Measurements from ENCODE around the gene AGBL4.

Gene AGBL4

GRCh38 chr1:48876330-48876785 lies 1147.4 kb downstream of the AGBL4 start:
- no peak for DNase-seq

- no peak for DNase-seq
These were observed 1148.0 kb downstream of the AGBL4 start for GRCh38 chr1:48875552-48876329.

- no peak for DNase-seq
These were observed 1149.8 kb downstream of the AGBL4 start for GRCh38 chr1:48873944-48874343.

DNA sequence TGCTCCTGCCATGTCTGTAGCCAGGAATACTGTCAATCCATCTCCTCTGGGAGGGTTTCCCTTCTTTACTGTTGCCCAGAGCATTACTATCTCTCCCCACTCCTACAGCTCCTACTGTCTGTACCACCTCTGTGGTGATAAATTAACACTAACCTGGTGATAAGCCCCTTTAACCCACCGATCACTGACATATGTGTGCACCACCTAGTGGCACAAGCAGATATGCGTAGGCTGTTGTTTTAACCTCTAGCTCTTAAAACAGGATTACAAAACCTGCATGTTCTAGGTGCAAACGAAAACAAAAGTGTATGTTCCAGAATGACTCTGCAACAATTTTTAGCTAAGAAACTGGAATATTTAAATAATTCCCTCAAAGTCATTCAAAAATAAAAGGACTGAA lies 1153.2 kb downstream of the AGBL4 start:
- DNase-seq = peak in 1 of 2 experiments; percentile 36

DNA sequence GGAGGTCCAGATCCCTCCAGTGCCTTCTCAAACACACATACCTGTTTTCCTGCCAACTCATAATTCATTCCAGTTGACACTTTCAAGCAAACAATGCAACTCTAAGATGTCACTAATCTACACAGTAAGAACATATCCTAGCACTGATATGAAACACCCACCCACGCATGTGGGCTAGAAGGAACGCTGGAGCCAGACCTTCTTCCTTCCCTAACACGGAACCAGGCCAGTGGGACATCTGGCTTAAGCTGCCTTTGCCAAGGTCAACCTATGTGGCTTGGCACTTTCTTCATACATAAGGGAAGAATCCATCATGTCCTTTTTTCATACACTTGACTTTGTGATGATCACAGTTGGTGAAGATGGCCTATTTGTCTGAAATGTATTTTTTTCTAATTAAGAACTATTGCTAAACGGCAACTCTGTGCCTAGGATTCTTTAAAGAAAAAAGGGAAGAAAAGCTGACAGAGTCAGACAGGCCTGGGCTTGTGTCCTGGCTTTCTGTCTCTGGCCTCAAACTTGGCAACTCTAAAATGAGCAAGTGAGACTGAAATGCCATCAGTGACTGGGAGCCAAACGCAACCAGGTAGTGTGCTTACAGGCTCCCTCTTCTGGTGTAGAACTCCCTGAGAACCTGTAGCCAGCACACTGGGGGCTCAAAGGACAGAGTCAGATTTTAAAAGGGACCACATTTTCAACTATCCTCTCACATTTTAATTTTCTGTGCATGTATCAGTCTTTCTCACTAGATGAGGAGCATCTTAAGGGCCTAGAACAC lies 1154.4 kb downstream of the AGBL4 start:
- peak in 1 of 2 experiments; percentile 38 for DNase-seq

GRCh38 chr1:48864913-48865312 lies 1158.8 kb downstream of the AGBL4 start:
- DNase-seq = no peak

- DNase-seq = peak in 1 of 2 experiments; percentile 32
These were observed 1164.3 kb downstream of the AGBL4 start for GRCh38 chr1:48859456-48859855.

GRCh38 chr1:48858200-48858920 lies 1165.4 kb downstream of the AGBL4 start:
- DNase-seq = no peak

- peak; percentile 15 to 78 for DNase-seq
These were observed 1170.7 kb downstream of the AGBL4 start for GRCh38 chr1:48853006-48853405.

DNA sequence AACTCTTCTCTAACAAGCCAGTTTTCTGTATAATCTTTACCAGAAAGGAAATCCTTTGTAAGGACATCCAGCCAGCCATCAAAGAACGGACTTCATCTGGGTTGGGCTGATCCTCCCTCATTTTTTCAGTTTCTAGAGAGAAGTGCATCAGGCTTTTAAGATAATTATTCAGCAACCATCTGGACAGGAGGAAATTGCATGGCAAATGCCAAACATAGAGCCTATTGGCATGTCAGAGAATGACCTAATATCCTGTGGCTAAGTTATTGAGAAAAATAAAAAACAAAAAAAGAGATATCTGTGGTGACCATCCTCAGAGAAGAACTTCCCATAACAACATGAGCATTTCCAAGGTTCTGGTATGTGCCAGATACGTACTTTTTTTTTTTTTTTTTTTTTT lies 1172.1 kb downstream of the AGBL4 start:
- DNase-seq = peak; percentile 2 to 55

GRCh38 chr1:48848035-48848434 lies 1175.7 kb downstream of the AGBL4 start:
- DNase-seq = no peak

DNA sequence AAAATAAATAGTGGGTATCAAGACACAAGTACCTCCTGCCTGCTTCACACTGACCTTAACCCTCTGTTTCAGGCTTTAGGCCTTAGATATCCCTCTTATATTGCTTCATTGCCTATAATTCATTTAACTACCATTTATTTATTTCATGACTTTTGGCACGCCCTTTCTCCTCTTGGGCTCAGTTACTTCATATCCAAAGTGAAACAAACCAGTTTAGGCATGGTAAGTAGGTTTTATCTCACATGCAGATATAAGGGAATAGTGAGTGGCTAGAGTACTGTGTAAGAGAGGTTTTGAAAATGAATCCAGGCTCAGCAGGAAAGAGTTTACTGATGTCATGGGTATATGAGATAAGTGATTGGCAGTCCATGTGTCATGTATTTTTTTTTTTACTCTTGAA lies 1177.3 kb downstream of the AGBL4 start:
- DNase-seq = no peak

GRCh38 chr1:48844187-48844586 lies 1179.6 kb downstream of the AGBL4 start:
- no peak for DNase-seq

DNA sequence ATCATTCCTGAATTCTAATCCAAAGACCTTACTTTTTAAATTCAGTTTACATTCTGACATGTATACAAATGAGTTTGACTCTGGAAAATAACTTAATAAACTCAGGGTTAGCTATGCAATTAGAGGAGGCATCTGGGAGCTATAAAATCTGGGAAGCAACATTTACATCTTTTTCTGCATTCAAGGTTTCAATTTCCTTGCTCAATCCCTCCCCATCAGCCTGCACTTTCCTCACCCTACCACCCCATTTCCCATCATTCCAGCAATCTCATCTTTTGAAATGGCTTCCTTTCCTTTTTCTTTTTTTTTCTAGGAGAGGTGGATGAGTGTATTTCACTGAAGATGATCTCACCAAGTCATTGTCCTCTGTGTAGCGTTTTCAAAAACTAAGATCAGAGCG lies 1181.8 kb downstream of the AGBL4 start:
- no peak for DNase-seq

GRCh38 chr1:48841461-48841860 lies 1182.3 kb downstream of the AGBL4 start:
- DNase-seq = no peak

DNA sequence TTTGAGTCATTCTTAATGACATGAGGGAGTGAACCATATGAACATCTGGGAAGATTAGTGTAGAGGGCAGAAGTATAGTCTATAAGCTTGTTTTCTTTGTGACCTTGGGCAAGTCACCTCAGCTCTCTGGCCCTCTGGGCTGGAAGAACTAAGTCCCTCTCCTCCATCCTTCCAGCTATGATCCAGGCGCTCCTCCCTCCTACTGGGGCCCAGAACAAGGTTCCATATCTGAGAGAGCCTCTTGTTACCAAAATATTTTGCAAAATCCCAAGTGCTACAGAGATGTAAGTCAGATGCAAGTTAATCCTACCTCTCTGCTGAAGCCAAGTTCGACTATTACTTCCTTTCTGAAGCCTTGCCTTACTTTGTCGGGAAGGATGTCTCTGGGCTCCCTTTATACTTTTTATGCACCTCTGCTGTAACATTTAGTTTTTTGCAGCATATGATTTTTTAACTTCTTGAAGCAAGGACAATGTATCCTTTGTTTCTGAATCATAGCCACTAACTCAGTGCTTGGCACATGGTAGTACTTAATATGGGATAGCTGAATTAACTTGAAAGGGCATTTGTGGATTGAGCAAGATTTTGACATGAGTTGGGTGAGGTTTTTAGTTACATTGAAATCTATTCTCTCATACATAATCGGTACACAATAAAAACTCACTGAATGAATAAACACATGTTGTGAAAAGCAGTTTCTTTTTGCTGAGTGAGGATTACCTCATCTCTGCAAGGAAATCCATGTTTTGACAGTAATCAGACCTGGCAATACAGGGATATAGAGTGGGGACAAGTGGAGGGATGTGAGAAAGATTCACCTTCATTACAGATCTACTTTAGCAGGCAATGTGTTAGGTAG lies 1192.4 kb downstream of the AGBL4 start:
- no peak for DNase-seq

GRCh38 chr1:48830715-48831114 lies 1193.0 kb downstream of the AGBL4 start:
- DNase-seq = no peak

- no peak for DNase-seq
These were observed 1194.3 kb downstream of the AGBL4 start for GRCh38 chr1:48829446-48829845.

DNA sequence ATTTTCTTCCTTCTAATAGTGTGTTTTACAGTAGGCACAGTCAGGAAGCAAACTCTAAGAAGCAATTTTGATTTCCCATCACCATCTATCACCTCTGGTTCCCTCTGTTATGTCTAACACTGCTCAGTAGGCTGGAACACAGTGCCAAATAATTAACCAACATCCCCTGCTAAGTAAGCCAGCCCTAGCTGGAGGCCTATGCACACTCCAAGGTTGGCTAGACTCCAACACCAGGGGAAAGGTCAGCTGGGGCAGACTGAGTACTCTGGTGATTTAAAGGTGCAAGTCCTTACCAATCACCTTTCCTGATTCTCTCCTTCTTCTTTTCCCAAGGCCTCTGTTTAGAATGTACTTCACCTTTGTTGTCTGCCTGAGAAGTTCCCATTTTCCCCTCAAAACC lies 1200.6 kb downstream of the AGBL4 start:
- peak in 1 of 2 experiments; percentile 19 for DNase-seq

DNA sequence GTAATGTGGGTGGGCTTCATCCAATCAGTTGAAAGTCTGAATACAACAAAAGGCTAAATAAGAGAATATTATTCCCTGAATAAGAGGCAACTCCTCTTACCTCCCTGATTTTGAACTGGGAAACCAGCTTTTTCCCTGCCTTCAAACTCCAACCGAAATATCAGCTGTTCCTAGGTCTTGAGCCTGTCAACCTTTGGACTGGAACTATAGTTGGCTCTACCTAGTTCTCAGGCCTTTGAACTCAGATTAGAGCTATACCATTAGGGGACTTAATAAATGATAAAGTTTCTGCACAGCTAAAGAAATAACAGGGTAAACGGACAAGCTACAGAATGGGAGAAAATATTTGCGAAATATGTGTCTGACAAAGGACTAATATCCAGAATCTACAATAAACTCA lies 1203.3 kb downstream of the AGBL4 start:
- no peak for DNase-seq

DNA sequence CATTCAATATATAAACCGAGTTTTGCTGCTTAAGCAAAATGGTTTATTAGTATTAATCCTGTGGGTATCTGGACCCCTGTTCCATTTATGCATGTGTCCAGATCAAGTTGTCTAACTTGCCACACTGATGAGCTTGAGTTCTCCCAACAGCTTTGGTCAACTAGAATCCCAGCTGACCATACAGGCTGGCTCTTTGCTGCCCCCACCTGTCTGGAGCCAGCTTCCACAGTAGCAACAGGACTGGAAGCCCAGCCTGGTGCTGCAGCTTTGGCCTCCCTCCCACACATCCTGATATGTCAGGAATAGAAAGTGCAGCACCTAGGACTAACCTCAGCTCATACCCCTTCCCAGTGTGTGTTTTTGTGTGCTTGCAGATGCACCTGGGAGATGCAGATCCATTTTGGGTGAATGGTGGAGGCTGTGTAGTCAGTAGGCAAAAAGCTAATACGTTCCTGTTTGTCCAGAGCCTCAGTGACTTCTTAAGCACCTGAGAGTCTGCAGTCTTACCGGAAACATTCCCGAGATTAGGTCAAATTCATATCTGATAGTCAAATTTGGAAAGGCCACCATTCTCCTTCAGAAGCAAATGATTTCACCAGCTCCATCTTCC lies 1206.1 kb downstream of the AGBL4 start:
- DNase-seq = peak; percentile 7 to 56

DNA sequence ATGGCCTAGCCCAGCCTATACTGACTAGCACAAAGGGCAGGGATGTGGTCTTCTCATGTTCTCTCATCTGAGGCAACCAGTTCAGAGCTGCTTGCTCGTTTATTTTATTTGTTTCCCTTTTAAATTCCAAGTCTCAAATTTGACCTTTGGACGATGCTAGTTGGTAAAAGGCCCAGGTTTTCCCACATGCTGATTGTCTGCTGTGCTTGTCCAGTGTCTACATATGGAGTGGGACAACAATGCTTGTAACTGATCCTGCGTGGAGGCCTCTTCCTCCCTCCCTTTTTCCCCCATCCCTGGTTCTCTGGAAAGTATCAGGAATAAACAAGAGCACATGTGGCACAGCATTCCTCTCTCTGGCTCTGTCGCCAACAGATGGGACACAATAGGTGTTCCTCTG lies 1213.0 kb downstream of the AGBL4 start:
- no peak for DNase-seq
